ENCODE results near the gene STPG4.
"Not testable (repeated sequence)": the region's sequence is repeated elsewhere in the genome, so short reads cannot be mapped to it uniquely, and the experiment has no call there.

Gene STPG4

GRCh38 chr2:47155091-47155876, at the start of gene STPG4:
Gene STPG4 (minus strand): TSS chr2:47155308. CDS start chr2:47155251, 57 bp downstream.
- no peak for DNase-seq

- DNase-seq, result no peak
These were observed 49.6 kb upstream of the STPG4 start for GRCh38 chr2:47204691-47205090.

GRCh38 chr2:47203995-47204394, 48.9 kb upstream of the STPG4 start:
- DNase-seq, result no peak

- no peak for DNase-seq
These were observed 46.1 kb upstream of the STPG4 start for GRCh38 chr2:47201224-47201623.

GRCh38 chr2:47198985-47199451, 43.9 kb upstream of the STPG4 start:
- DNase-seq, result no peak

GRCh38 chr2:47196499-47196898, 41.4 kb upstream of the STPG4 start:
- no peak for DNase-seq

GRCh38 chr2:47196046-47196445, 40.9 kb upstream of the STPG4 start:
- DNase-seq, result no peak

- no peak for DNase-seq
These were observed 40.0 kb upstream of the STPG4 start for GRCh38 chr2:47195148-47195547.

GRCh38 chr2:47194410-47194809, 39.3 kb upstream of the STPG4 start:
- no peak for DNase-seq

- no peak for DNase-seq
These were observed 38.5 kb upstream of the STPG4 start for GRCh38 chr2:47193607-47194006.

GRCh38 chr2:47190188-47190881, 35.2 kb upstream of the STPG4 start:
- DNase-seq, result no peak

- no peak for DNase-seq
These were observed 34.5 kb upstream of the STPG4 start for GRCh38 chr2:47189635-47190034.

- DNase-seq, result no peak
These were observed 32.0 kb upstream of the STPG4 start for GRCh38 chr2:47187069-47187468.

GRCh38 chr2:47186351-47186750, 31.2 kb upstream of the STPG4 start:
- no peak for DNase-seq

GRCh38 chr2:47185098-47185497, 30.0 kb upstream of the STPG4 start:
- not testable (repeated sequence) for DNase-seq

GRCh38 chr2:47181176-47181575, 26.1 kb upstream of the STPG4 start:
- DNase-seq, result no peak

GRCh38 chr2:47180531-47180930, 25.4 kb upstream of the STPG4 start:
- no peak for DNase-seq

GRCh38 chr2:47179388-47179787, 24.3 kb upstream of the STPG4 start:
- DNase-seq, result no peak

GRCh38 chr2:47178341-47178740, 23.2 kb upstream of the STPG4 start:
- DNase-seq, result no peak

- DNase-seq, result no peak
These were observed 22.0 kb upstream of the STPG4 start for GRCh38 chr2:47177043-47177565.

GRCh38 chr2:47174733-47175361, 19.7 kb upstream of the STPG4 start:
- no peak for DNase-seq

- DNase-seq, result no peak
These were observed 19.1 kb upstream of the STPG4 start for GRCh38 chr2:47173986-47174732.

All from activated CD4-positive, alpha-beta T cell treated with anti-CD3 and anti-CD28 coated beads, Interleukin-2, amount 50 U/mL, for 1 hour (primary cell).